ENCODE measurements around the gene ERFE.

Gene ERFE

GRCh38 chr2:238128061-238128440, 30.7 kb upstream of the ERFE start:
- H3K4me3 ChIP-seq (ENCODE audit: low read length) = no peak overlapping the region
- H3K9me3 ChIP-seq (ENCODE audit: insufficient read depth, low read depth, low read length) = no peaks in the 10 kb centered on the region
- no peak overlapping the region for H3K27ac ChIP-seq (ENCODE audit: low read depth, low read length)
- WGBS = 92% methylated on average over 22 of the region's 22 CpGs
- H3K9ac ChIP-seq (ENCODE audit: low read depth, low read length) = no peak overlapping the region
- H3K27me3 ChIP-seq (ENCODE audit: insufficient read depth, low read length) = no peaks in the 10 kb centered on the region
- H3K36me3 ChIP-seq (ENCODE audit: insufficient read depth, low read length) = no peaks in the 10 kb centered on the region
- H3K4me1 ChIP-seq (ENCODE audit: insufficient read depth, low read length) = no peaks in the 10 kb centered on the region

GRCh38 chr2:238128534-238129001, 30.2 kb upstream of the ERFE start:
- Histone ChIP-seq H3K4me3 (ENCODE audit: low read length) (no peak overlapping the region), H3K9ac (ENCODE audit: low read depth, low read length) (no peak overlapping the region), H3K27me3 (ENCODE audit: insufficient read depth, low read length) (no peaks in the 10 kb centered on the region), H3K9me3 (ENCODE audit: insufficient read depth, low read depth, low read length) (no peaks in the 10 kb centered on the region), H3K27ac (ENCODE audit: low read depth, low read length) (no peak overlapping the region), H3K36me3 (ENCODE audit: insufficient read depth, low read length) (no peaks in the 10 kb centered on the region), H3K4me1 (ENCODE audit: insufficient read depth, low read length) (no peaks in the 10 kb centered on the region)
- 90% methylated on average over 30 of the region's 30 CpGs for WGBS

GRCh38 chr2:238129166-238130010, 29.4 kb upstream of the ERFE start:
- H3K9ac ChIP-seq (ENCODE audit: low read depth, low read length) = no peak overlapping the region
- no peaks in the 10 kb centered on the region for H3K4me1 ChIP-seq (ENCODE audit: insufficient read depth, low read length)
- H3K27me3 ChIP-seq (ENCODE audit: insufficient read depth, low read length) = no peaks in the 10 kb centered on the region
- H3K36me3 ChIP-seq (ENCODE audit: insufficient read depth, low read length) = no peaks in the 10 kb centered on the region
- 93% methylated on average over 22 of the region's 22 CpGs for WGBS
- H3K4me3 ChIP-seq (ENCODE audit: low read length) = no peak overlapping the region
- no peak overlapping the region for H3K27ac ChIP-seq (ENCODE audit: low read depth, low read length)
- no peaks in the 10 kb centered on the region for H3K9me3 ChIP-seq (ENCODE audit: insufficient read depth, low read depth, low read length)

GRCh38 chr2:238130111-238130695, 28.6 kb upstream of the ERFE start:
- 92% methylated on average over 28 of the region's 28 CpGs for WGBS
- no peaks in the 10 kb centered on the region for H3K36me3 ChIP-seq (ENCODE audit: insufficient read depth, low read length)
- no peak overlapping the region for H3K4me3 ChIP-seq (ENCODE audit: low read length)
- H3K27ac ChIP-seq (ENCODE audit: low read depth, low read length) = no peak overlapping the region
- H3K9ac ChIP-seq (ENCODE audit: low read depth, low read length) = no peak overlapping the region
- no peaks in the 10 kb centered on the region for H3K27me3 ChIP-seq (ENCODE audit: insufficient read depth, low read length)
- no peaks in the 10 kb centered on the region for H3K9me3 ChIP-seq (ENCODE audit: insufficient read depth, low read depth, low read length)
- no peaks in the 10 kb centered on the region for H3K4me1 ChIP-seq (ENCODE audit: insufficient read depth, low read length)

- 93% methylated on average over 68 of the region's 68 CpGs for WGBS
- Histone ChIP-seq H3K9me3 (ENCODE audit: insufficient read depth, low read depth, low read length) (no peaks in the 10 kb centered on the region), H3K27ac (ENCODE audit: low read depth, low read length) (no peak overlapping the region), H3K9ac (ENCODE audit: low read depth, low read length) (no peak overlapping the region), H3K36me3 (ENCODE audit: insufficient read depth, low read length) (no peaks in the 10 kb centered on the region), H3K4me1 (ENCODE audit: insufficient read depth, low read length) (no peaks in the 10 kb centered on the region), H3K27me3 (ENCODE audit: insufficient read depth, low read length) (no peaks in the 10 kb centered on the region), H3K4me3 (ENCODE audit: low read length) (no peak overlapping the region)
Measured at GRCh38 chr2:238130696-238131628, 27.8 kb upstream of the ERFE start.

- no peaks in the 10 kb centered on the region for H3K36me3 ChIP-seq (ENCODE audit: insufficient read depth, low read length)
- H3K27me3 ChIP-seq (ENCODE audit: insufficient read depth, low read length) = no peaks in the 10 kb centered on the region
- 94% methylated on average over 14 of the region's 14 CpGs for WGBS
- no peak overlapping the region for H3K27ac ChIP-seq (ENCODE audit: low read depth, low read length)
- H3K4me3 ChIP-seq (ENCODE audit: low read length) = no peak overlapping the region
- no peaks in the 10 kb centered on the region for H3K9me3 ChIP-seq (ENCODE audit: insufficient read depth, low read depth, low read length)
- H3K4me1 ChIP-seq (ENCODE audit: insufficient read depth, low read length) = no peaks in the 10 kb centered on the region
- H3K9ac ChIP-seq (ENCODE audit: low read depth, low read length) = no peak overlapping the region
Measured at GRCh38 chr2:238131761-238132462, 26.9 kb upstream of the ERFE start.

- H3K4me1 ChIP-seq (ENCODE audit: insufficient read depth, low read length) = no peaks in the 10 kb centered on the region
Measured at GRCh38 chr2:238132463-238133450, 26.0 kb upstream of the ERFE start.

GRCh38 chr2:238133499-238134392, 25.0 kb upstream of the ERFE start:
- Histone ChIP-seq H3K4me3 (ENCODE audit: low read length) (no peak overlapping the region), H3K9me3 (ENCODE audit: insufficient read depth, low read depth, low read length) (no peaks in the 10 kb centered on the region), H3K4me1 (ENCODE audit: insufficient read depth, low read length) (no peaks in the 10 kb centered on the region), H3K27ac (ENCODE audit: low read depth, low read length) (no peak overlapping the region), H3K36me3 (ENCODE audit: insufficient read depth, low read length) (no peaks in the 10 kb centered on the region), H3K9ac (ENCODE audit: low read depth, low read length) (no peak overlapping the region), H3K27me3 (ENCODE audit: insufficient read depth, low read length) (no peaks in the 10 kb centered on the region)
- WGBS = 86% methylated on average over 14 of the region's 14 CpGs

More at GRCh38 chr2:238132463-238133450, 26.0 kb upstream of the ERFE start:
- 91% methylated on average over 23 of the region's 23 CpGs for WGBS
- H3K9me3 ChIP-seq (ENCODE audit: insufficient read depth, low read depth, low read length) = no peaks in the 10 kb centered on the region
- H3K9ac ChIP-seq (ENCODE audit: low read depth, low read length) = no peak overlapping the region
- no peak overlapping the region for H3K4me3 ChIP-seq (ENCODE audit: low read length)
- no peaks in the 10 kb centered on the region for H3K36me3 ChIP-seq (ENCODE audit: insufficient read depth, low read length)
- no peak overlapping the region for H3K27ac ChIP-seq (ENCODE audit: low read depth, low read length)
- H3K27me3 ChIP-seq (ENCODE audit: insufficient read depth, low read length) = no peaks in the 10 kb centered on the region

GRCh38 chr2:238134393-238134785, 24.4 kb upstream of the ERFE start:
- 92% methylated on average over 11 of the region's 11 CpGs for whole genome bisulfite sequencing
- H3K9me3 ChIP-seq (ENCODE audit: insufficient read depth, low read depth, low read length) = no peaks in the 10 kb centered on the region
- H3K4me3 ChIP-seq (ENCODE audit: low read length) = no peak overlapping the region
- no peak overlapping the region for H3K27ac ChIP-seq (ENCODE audit: low read depth, low read length)
- H3K36me3 ChIP-seq (ENCODE audit: insufficient read depth, low read length) = no peaks in the 10 kb centered on the region
- H3K9ac ChIP-seq (ENCODE audit: low read depth, low read length) = no peak overlapping the region
- H3K4me1 ChIP-seq (ENCODE audit: insufficient read depth, low read length) = no peaks in the 10 kb centered on the region
- no peaks in the 10 kb centered on the region for H3K27me3 ChIP-seq (ENCODE audit: insufficient read depth, low read length)
